GM21367 (cell line): Measurements from ENCODE around the gene SCGB1D1.
"Not testable (repeated sequence)": the region's sequence is repeated elsewhere in the genome, so short reads cannot be mapped to it uniquely, and the experiment has no call there.

ENCODE experiments used
- ATAC-seq: cut with Tn5 transposase; IDR thresholded peaks from one replicate; pipeline ENCODE4 v1.9.1; 2021; ENCODE audit not compliant: unreplicated experiment

SCGB1D1 gene

DNA sequence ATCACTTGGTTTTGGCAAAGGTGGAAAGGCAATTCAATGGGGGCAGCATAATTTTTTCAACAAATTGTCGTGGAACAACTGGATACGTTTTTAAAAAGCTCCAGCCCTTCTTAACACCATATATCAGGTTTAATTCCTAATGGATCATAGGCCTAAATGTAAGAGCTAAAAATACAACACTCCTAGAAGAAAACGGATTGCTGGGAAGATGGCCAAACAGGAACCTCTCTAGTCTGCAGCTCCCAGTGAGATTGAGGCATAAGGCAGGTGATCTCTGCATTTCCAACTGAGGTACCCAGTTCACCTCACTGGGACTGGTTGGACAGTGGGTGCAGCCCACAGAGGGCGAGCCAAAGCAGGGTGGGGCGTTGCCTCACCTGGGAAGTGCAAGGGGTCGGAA lies 32.4 kb upstream of the SCGB1D1 start:
- no peak for ATAC-seq

DNA sequence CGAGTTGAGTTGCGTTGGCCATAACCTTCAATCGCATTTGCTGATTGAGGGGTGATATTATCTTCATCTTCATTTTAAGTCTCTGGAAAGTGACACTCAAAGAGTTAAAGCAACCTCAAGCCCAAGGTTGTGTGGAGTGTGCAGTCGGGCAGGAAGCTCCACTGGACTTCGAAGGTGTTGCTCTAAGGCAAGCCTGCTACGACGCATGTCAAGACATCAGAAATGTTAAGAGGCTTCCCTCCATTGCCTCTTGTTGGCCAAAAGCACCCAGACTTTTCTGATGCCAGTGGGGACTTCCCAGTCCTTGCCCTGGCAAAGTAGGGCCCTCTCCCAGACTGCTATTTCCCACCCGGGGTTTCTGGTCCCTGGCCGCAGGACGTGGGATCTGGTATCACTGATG lies 23.6 kb upstream of the SCGB1D1 start:
- no peak for ATAC-seq

DNA sequence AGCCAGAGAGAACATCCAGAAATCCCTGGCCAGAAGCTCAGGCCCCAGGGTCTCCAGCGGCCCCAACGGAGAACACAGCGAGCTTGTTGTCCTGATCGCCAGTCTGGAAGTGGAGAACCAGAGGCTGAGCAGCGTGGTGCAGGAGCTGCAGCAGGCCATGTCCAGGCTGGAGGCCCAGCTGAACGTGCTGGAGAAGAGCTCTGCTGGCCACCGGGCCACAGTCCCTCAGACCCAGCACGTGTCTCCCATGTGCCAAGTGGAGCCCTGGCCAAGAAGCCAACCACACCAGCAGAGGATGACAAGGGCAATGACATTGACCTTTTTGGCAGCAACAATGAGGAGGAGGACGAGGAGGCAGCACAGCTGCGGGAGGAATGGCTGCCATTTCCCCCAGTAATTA lies 20.6 kb upstream of the SCGB1D1 start:
- ATAC-seq = no peak

DNA sequence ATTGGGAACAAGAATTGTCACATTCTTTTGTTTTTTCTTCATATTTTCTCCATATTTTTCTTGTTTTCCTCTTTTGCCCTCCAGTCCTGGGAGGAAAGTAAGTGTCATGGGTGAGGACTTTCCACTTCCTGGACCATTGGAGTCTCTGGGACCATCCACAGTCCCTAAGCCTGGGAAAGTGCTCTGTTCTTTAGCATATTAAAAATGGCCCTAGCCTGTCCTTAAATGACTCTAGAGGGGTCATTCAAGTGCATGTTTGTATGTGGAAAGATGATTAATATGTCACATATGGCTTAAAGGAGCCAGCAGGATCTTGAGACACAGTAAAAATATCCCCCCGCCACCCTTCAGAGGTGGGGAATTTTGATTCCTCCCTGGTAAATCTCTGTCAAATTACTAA lies 20.1 kb upstream of the SCGB1D1 start:
- no peak for ATAC-seq

DNA sequence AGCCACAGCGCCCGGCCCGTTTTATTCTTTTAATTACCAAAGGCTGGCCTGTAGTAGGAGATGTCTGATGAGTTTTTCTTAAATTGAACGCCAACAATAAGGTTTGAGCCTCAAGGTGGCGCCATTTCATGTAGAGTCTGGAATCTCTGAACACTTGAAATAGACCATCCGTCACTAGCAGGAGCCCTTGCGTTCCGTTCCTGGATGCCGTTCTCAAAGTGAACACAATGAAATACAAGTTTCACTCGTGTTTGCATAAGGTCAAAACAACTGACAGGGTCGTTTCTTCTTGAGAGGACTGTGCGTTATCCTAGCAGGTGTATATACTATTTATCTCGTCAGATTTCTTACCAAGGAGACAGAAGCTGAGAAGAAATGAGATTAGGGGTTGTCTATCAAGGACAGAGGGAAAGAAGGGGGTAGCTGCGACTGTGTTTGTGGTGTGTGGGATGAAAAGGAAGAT lies 18.7 kb upstream of the SCGB1D1 start:
- no peak for ATAC-seq

DNA sequence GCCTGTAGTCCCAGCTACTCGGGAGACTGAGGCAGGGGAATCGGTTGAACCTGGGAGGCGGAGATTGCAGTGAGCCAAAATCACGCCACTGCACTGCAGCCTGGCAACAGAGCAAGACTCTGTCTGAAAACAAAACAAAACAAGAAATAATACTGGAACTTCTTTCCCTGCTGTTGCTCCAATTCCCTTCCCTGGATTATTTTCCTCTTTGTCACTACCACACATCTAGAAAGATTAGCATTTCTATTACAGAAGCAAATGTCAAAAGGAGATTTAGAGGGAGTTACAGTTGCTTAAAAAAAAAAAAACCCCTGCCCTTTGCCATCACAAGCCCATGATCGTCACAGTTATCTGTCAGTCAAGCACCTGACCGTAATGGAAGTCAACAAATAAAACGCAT lies 17.7 kb upstream of the SCGB1D1 start:
- ATAC-seq = no peak

DNA sequence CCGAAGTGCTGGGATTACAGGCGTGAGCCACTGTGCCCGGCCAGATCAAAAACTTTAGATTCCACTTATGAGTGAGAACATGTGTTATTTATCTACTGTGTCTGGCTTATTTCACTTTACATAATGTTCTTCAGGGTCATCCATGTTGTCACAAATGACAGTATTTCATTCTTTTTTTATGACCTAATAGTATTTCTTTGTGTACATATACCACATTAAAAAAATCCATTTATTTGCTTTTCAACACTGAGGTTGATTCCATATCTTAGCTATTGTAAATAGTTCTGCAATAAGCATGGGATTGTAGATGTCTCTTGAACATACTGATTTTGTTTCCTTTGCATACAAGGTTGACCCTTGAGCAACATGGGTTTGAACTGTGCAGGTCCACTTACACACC lies 13.2 kb upstream of the SCGB1D1 start:
- no peak for ATAC-seq

DNA sequence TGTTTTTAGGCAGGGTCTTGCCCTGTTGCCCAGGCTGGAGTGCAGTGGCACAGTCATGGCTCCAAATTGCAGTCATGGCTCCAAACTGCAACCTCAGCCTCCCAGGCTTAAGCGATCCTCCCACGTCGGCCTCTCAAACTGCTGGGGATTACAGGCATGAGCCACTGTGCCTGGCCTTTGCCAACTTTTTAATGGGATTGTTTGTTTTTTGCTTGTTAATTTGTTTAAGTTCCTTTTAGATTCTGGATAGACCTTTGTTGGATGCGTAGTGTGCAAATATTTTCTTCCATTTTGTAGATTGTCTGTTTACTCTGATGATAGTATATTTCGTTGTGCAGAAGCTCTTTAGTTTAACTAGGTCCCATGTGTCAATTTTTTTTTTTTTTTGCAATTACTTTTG lies 10.0 kb upstream of the SCGB1D1 start:
- ATAC-seq = no peak

DNA sequence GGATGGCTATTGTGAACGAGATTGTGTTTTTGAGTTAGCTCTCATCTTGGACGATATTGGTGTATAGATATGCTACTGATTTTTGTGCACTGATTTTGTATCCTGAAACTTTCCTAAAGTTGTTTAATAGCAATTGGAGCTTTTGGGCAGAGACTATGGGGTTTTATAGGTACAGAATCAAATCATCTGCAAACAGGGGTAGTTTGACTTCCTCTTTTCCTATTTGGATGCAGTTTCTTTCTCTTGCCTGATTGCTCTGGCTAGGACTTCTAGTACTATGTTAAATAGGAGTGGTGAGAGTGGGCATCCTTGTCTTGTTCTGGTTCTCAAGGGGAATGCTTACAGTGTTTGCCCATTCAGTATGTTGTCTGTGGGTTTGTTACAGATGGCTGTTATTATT lies 8.9 kb upstream of the SCGB1D1 start:
- ATAC-seq = no peak

DNA sequence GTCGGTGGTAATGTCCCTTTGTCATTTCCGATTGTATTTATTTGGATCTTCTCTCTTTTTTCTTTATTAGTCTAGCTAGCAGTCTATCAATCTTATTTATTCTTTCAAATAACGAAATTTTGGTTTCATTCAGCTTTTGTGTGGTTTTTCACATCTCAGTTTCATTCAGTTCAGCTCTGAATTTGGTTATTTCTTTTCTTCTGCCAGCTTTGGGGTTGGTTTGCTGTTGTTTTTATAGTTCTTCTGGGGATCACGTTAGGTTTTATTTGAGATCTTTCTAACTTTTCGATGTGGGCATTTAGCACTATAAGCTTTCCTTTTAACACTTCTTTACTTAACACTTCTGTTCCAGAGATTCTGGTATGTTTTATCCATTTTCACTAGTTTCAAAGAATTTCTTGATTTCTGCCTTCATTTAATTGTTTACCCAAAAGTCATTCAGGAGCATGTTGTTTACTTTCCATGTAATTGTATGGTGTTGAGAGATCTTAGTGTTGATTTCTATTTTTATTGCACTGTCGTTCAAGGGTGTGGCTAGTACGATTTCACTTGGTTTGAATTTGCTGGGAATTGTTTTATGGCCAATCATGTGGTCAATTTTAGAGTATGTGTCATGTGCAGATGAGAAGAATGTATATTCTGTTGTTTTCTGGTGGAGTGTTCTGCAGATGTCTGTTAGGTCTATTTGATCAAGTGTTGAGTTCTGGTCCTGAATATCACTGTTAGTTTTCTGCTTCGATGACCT lies 7.7 kb upstream of the SCGB1D1 start:
- no peak for ATAC-seq

DNA sequence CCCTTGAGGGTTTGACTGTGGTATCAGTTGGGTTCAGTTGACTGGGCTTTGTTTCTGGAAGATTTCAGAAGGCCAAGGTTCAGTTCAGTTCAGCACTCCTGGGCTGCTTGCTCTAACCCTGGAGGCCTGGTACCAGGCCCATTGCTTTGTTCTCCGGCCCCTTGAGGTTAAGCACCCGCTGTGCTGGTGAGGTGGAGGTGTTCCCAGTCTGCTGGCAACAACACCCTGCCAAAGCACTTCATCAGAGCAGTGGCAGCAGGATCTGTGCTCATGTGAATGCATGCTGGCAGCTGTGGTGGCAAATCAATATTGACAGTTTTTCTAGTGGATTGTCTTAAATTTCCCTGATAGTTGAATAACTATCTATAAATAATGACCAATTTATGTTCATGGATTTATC lies 3.8 kb upstream of the SCGB1D1 start:
- no peak for ATAC-seq

DNA sequence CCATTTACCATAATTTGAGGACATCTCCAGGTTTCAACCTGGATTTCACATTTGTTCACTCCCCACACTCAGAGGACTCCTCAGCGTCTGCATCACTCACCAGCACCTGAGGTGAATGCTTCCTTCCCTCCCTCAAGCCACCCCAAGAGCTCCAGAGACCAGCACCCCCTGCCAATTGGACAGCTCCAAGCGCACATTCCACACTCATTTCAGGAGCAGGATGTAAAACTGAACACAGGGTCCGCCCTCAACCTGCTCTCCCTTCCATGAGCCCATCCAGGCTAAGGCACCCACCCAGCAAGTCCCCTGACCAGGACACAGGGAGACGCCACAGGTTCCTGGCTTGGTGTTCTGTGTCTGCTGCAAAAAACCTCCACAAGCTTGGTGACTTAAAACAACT lies 3.9 kb downstream of the SCGB1D1 start:
- ATAC-seq = no peak

DNA sequence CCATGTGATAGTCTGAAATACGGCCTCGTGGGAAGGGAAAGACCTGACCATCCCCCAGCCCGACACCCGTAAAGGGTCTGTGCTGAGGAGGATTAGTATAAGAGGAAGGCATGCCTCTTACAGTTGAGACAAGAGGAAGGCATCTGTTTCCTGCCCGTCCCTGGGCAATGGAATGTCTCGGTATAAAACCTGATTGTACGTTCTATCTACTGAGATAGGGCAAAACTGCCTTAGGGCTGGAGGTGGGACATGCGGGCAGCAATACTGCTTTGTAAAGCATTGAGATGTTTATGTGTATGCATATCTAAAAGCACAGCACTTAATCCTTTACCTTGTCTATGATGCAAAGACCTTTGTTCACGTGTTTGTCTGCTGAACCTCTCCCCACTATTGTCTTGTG lies 5.0 kb downstream of the SCGB1D1 start:
- not testable (repeated sequence) for ATAC-seq

DNA sequence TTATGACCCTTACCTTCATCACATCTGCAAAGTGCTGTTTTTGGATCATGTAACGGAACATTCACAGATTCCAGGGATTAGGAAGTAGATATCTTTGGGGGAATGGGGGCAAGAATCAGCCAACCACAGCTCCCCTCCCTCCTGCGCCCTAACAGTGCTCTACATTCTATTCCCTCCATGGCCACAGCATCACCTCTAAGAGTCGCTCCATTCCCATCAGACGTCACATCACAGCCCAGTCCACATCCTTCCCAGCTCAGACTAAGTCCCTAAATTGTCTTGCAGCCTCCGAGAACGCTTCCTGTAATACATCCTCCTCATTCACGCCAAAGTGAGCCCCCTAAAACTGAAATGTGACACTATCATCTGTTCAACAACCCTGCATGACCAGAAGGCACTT lies 5.9 kb downstream of the SCGB1D1 start:
- no peak for ATAC-seq

DNA sequence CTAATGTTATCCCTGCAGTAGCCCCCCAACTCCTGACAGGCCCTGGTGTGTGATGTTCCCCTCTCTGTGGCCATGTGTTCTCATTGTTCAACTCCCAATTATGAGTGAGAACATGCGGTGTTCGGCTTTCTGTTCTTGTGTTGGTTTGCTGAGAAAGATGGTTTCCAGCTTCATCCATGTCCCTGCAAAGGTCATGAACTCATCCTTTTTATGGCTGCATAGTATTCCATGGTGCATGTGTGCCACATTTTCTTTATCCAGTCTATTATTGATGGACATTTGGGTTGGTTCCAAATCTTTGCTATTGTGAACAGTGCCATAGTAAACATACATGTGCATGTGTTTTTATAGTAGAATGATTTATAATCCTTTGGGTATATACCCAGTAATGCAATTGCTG lies 7.4 kb downstream of the SCGB1D1 start:
- not testable (repeated sequence) for ATAC-seq

DNA sequence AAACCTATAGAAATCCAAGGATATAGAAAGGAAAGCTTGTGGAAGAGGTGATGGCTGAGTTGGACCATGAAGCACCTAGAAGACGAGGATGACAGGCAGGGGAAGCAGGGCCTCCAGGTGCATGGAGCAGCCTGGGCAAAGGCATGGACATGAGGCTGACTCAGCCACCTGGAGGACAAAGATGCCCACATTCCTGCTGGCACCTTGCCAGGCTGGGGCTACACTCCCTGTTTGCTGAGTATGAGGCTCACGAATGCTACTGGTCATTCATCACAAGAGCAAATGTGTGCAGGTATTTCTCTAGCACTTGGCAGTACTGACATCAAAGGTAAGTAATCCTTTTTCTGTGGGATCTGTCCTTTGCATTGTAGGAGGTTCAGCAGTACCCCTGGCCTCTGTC lies 11.4 kb downstream of the SCGB1D1 start:
- no peak for ATAC-seq

DNA sequence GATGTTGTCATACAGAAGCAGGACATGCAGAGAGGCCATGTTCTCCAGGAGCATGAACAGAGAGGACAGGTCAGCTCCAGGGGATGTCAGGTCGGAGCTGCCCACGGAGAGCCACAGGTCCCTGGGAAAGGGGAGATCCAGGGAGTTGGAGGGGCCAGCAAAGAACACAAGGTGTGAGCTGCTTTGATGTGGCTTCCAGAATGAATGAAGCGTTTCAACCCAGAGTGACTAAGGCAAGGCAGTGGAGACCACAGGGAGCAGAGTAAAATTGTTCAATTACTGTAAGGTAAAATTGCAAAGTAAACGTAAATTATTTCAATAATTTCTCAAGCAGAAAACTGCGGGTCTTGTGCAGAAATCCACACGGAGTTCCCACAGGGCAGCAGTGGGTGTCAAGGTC lies 12.9 kb downstream of the SCGB1D1 start:
- no peak for ATAC-seq

DNA sequence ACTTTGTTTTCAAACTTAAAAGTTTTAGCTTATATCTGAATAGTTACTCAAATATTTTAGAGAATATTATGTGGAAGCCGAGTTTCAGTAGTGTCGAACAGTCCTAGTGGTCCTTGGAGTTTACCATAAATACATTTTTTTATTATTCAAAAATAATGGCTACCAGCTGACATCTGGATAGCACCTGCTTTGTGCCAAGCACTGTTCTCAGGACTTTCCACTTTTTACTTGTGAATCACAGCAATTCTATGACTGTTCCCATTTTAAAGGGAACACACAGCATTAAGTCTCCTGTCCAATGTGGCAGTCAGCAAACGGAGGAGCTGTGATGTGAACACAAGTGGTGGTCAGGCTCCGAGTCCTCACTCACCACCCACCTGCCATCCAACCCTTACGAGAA lies 14.4 kb downstream of the SCGB1D1 start:
- no peak for ATAC-seq

DNA sequence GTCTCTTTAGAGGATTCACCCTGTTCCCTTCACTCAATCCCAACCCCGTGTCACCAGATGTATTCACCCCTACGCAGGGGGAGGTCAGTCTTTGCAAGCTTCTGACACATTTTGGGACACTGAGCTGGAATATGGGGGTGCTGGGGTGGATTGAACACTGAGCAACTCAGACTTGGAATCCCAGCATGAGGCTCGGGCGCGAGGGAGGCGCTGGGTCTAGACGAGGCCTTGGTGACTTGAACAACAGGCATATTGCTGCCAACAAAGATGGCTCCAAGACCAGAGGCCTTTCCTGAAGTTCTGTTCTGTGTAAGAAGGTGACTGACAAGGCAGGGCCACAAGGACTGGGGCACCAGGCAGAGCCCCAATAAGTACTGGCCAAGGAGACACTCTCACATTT lies 15.4 kb downstream of the SCGB1D1 start:
- ATAC-seq = no peak

DNA sequence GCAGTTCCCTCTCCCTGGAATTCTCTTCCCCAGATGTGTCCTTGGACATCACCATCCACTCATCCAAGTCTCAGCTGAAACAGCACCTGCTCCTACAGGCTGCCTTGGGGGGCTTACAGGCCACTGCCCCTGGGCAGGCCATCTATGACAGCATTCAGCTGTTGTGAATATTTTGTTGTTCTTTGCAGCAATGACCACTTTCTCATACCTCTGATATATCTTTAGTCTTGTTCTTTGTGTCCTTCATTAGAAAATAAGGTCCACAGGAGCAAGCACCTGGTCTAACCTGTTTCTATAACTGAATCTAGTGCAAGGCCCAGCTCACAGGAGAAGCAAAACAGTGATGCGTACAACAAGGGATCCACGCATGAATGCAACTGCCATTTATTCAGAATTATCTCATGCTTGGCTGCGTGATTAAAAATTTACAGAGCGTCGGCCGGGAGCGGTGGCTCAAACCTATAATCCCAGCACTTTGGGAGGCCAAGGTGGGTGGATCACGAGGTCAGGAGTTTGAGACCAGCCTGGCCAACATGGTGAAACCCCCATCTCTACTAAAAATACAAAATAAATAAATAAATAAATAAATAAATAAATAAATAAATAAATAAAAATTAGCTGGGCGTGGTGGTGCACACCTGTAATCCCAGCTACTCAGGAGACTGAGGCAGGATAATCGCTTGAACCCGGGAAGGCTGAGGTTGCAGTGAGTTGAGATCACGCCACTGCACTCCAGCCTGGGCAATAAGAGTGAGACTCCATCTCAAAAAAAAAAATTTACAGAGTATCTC lies 16.5 kb downstream of the SCGB1D1 start:
- not testable (repeated sequence) for ATAC-seq

DNA sequence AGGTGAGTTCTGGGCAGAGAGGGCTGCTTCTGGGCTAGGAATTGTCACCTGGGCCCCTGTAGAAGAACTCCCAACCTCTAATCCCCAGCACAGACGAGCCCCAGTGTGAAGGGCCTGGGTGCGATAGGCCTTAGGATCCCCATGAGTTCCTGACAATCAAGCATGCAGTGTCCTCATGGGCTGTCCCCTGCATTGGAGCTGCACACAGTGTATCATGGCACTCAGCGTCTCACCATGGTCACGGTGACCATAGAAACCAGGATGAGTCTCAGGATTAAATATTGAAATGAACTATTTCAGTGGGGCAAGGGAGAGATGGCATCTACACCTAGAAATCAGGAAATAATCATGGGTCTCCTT lies 18.7 kb downstream of the SCGB1D1 start:
- ATAC-seq = no peak

DNA sequence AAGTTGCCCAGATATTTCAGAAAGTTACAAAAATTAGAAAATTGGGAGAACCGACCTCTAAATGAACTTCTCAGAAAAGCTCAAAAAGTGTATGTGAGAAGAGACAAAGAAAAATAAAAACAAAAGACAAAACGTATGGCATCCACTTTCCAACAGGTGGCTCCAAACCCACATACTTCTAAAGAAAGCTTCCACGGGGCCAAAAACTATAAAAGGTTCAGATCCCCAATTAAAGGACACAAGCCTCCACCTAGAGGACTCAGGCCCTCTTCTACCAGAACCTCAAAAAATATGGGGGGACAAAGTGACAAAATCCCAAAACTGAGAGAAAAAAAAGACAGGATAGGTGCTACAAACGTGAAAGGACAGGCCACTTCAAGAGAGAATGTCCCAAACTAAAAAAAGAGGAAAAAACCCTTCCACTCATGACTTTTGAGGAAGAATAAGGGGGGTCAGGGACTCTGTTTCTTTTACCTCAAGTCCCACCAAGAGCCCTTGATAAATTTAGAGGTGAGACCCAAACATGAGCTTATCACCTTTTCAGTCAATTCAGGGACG lies 27.3 kb downstream of the SCGB1D1 start:
- no peak for ATAC-seq
